ENCODE measurements around the gene DCTD. TPM values are rescaled to one million over a fixed set of nuclear protein-coding genes. Genes with fewer than 3 reads are reported as not detected.

DCTD gene
- total and polyA plus RNA-seq, 10 donors: 40.4 to 97.2 (median 72.7) TPM

- H3K4me3 ChIP-seq: no peak overlapping the region
- intact Hi-C loops (cut with DNase I; ENCODE audit: low total_unique reads): loop anchor here (10.0 kb wide), 1 partner anchor 333 kb away; no protein-coding TSS in a partner anchor
- TF ChIP-seq, protein P1, sequence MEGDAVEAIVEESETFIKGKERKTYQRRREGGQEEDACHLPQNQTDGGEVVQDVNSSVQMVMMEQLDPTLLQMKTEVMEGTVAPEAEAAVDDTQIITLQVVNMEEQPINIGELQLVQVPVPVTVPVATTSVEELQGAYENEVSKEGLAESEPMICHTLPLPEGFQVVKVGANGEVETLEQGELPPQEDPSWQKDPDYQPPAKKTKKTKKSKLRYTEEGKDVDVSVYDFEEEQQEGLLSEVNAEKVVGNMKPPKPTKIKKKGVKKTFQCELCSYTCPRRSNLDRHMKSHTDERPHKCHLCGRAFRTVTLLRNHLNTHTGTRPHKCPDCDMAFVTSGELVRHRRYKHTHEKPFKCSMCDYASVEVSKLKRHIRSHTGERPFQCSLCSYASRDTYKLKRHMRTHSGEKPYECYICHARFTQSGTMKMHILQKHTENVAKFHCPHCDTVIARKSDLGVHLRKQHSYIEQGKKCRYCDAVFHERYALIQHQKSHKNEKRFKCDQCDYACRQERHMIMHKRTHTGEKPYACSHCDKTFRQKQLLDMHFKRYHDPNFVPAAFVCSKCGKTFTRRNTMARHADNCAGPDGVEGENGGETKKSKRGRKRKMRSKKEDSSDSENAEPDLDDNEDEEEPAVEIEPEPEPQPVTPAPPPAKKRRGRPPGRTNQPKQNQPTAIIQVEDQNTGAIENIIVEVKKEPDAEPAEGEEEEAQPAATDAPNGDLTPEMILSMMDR (IDR thresholded peaks at IDR 0.05 in 8 of 11, conservative IDR thresholded peaks at IDR 0.05 in 3 of 11): no peak
- TF ChIP-seq POLR2AphosphoS5 (IDR thresholded peaks at IDR 0.05): no peak
- TF ChIP-seq POLR2A (IDR thresholded peaks at IDR 0.05): no peak
- WGBS, 5 donors: 80 to 95% (median 84%) methylated on average over 5 of the region's 5 CpGs
- no peaks in the 10 kb centered on the region for H3K36me3 ChIP-seq
- no peaks in the 10 kb centered on the region for H3K4me1 ChIP-seq
- no peak overlapping the region for H3K27ac ChIP-seq
- no peak for DNase-seq
- peaks cover 0 to 11% (median 0%) of the 10 kb centered on the region in 7 donors for H3K27me3 ChIP-seq (replicated peaks in 1 of 7)
- H3K9me3 ChIP-seq: no peaks in the 10 kb centered on the region
Measured at GRCh38 chr4:182931691-182932345, 14.6 kb upstream of the DCTD start.

- Histone ChIP-seq H3K27ac (no peak overlapping the region), H3K4me1 (no peaks in the 10 kb centered on the region), H3K9me3 (no peaks in the 10 kb centered on the region), H3K27me3 (replicated peaks in 1 of 7) (peaks cover 0 to 4% (median 0%) of the 10 kb centered on the region in 7 donors), H3K4me3 (no peak overlapping the region), H3K36me3 (no peaks in the 10 kb centered on the region)
- WGBS, 5 donors: 83 to 88% (median 84%) methylated on average over 6 of the region's 6 CpGs
- intact Hi-C loops (cut with DNase I; ENCODE audit: low total_unique reads): loop anchor here (10.0 kb wide), 1 partner anchor 334 kb away; no protein-coding TSS in a partner anchor
- no peak for DNase-seq
- TF ChIP-seq POLR2AphosphoS5 (IDR thresholded peaks at IDR 0.05): no peak
- TF ChIP-seq, protein P1 (IDR thresholded peaks at IDR 0.05 in 8 of 11, conservative IDR thresholded peaks at IDR 0.05 in 3 of 11): no peak
- no peak for TF ChIP-seq POLR2A (IDR thresholded peaks at IDR 0.05)
Measured at GRCh38 chr4:182930889-182931288, 13.7 kb upstream of the DCTD start.

DNA sequence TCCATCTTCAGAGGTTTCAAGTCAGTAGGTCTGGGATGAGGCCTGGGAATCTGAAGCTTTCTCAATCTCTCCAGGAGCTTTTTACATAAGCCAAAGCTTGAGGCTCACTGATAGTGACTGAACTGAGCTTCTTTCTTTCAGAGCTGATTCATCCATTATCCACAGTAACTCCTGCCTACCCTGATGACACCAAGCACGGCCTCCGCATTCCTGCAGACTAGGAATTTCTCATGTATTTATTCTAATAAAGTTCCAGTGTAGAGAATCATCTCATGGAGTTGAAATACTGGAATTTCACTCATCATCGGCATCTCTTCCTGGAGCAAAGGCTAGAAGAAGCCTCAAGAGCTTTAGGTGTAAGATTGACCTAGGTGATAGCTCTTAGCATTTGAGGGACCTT is 12.1 kb upstream of the DCTD start:
- no peak for DNase-seq
- WGBS, 5 donors: 86 to 95% (median 90%) methylated on average over 3 of the region's 3 CpGs
- no peak overlapping the region for H3K4me3 ChIP-seq
- intact Hi-C loops (cut with DNase I; ENCODE audit: low total_unique reads): loop anchor here (5.0 to 10.0 kb wide), 2 partner anchors 124 to 452 kb away; no protein-coding TSS in a partner anchor
- H3K36me3 ChIP-seq: no peaks in the 10 kb centered on the region
- H3K4me1 ChIP-seq: peaks cover 0 to 4% (median 0%) of the 10 kb centered on the region in 6 donors
- H3K9me3 ChIP-seq: no peaks in the 10 kb centered on the region
- peaks cover 0 to 4% (median 0%) of the 10 kb centered on the region in 7 donors for H3K27me3 ChIP-seq (replicated peaks in 1 of 7)
- TF ChIP-seq POLR2A (IDR thresholded peaks at IDR 0.05): no peak
- TF ChIP-seq POLR2AphosphoS5 (IDR thresholded peaks at IDR 0.05): no peak
- TF ChIP-seq, protein P1 (IDR thresholded peaks at IDR 0.05 in 8 of 11, conservative IDR thresholded peaks at IDR 0.05 in 3 of 11): no peak
- no peak overlapping the region for H3K27ac ChIP-seq

GRCh38 chr4:182928061-182928460 is 10.9 kb upstream of the DCTD start:
- no peak overlapping the region for H3K4me3 ChIP-seq
- intact Hi-C loops (cut with DNase I; ENCODE audit: low total_unique reads): loop anchor here (5.0 to 10.0 kb wide), 2 partner anchors 123 to 451 kb away; no protein-coding TSS in a partner anchor
- 52 to 68% (median 60%) methylated on average over 3 of the region's 3 CpGs for WGBS, 5 donors
- TF ChIP-seq POLR2A (IDR thresholded peaks at IDR 0.05) (no peak), POLR2AphosphoS5 (IDR thresholded peaks at IDR 0.05) (no peak)
- TF ChIP-seq, protein P1 (IDR thresholded peaks at IDR 0.05 in 8 of 11, conservative IDR thresholded peaks at IDR 0.05 in 3 of 11): peak in 1 of 11 experiments; percentile 7
- H3K36me3 ChIP-seq: no peaks in the 10 kb centered on the region
- H3K9me3 ChIP-seq: no peaks in the 10 kb centered on the region
- no peak overlapping the region for H3K27ac ChIP-seq
- peaks cover 0 to 4% (median 0%) of the 10 kb centered on the region in 6 donors for H3K4me1 ChIP-seq
- DNase-seq: no peak
- H3K27me3 ChIP-seq (replicated peaks in 1 of 7): peaks cover 0 to 4% (median 0%) of the 10 kb centered on the region in 7 donors
